GM12864 (cell line): ENCODE data around the gene DPYD.

Experiments
- DNase-seq: peaks from one replicate; pipeline ENCODE4 v3.0.0-alpha.2; 2011; ENCODE audit warnings: low read depth
- H3K4me3 ChIP-seq: 2 replicates; pipeline ENCODE4 v1.5.1; 2011; ENCODE audit warnings: mild to moderate bottlenecking, low read depth, low read length, control low read depth
- TF ChIP-seq, protein P1 (sequence below): IDR thresholded peaks from 2 replicates; pipeline ENCODE4 v1.5.1; 2011; ENCODE audit warnings: low read depth, mild to moderate bottlenecking, moderate library complexity, low read length, control low read depth, inconsistent platforms; ENCODE audit errors: missing control alignments

DPYD gene

GRCh38 chr1:97112442-97112841 lies 808.4 kb downstream of the DPYD start:
- DNase-seq: no peak
- TF ChIP-seq, protein P1, sequence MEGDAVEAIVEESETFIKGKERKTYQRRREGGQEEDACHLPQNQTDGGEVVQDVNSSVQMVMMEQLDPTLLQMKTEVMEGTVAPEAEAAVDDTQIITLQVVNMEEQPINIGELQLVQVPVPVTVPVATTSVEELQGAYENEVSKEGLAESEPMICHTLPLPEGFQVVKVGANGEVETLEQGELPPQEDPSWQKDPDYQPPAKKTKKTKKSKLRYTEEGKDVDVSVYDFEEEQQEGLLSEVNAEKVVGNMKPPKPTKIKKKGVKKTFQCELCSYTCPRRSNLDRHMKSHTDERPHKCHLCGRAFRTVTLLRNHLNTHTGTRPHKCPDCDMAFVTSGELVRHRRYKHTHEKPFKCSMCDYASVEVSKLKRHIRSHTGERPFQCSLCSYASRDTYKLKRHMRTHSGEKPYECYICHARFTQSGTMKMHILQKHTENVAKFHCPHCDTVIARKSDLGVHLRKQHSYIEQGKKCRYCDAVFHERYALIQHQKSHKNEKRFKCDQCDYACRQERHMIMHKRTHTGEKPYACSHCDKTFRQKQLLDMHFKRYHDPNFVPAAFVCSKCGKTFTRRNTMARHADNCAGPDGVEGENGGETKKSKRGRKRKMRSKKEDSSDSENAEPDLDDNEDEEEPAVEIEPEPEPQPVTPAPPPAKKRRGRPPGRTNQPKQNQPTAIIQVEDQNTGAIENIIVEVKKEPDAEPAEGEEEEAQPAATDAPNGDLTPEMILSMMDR: no peak
- no peak overlapping the region for H3K4me3 ChIP-seq

- no peak for DNase-seq
- no peak overlapping the region for H3K4me3 ChIP-seq
- TF ChIP-seq, protein P1: no peak
These were observed 812.7 kb downstream of the DPYD start for GRCh38 chr1:97108179-97108578.

DNA sequence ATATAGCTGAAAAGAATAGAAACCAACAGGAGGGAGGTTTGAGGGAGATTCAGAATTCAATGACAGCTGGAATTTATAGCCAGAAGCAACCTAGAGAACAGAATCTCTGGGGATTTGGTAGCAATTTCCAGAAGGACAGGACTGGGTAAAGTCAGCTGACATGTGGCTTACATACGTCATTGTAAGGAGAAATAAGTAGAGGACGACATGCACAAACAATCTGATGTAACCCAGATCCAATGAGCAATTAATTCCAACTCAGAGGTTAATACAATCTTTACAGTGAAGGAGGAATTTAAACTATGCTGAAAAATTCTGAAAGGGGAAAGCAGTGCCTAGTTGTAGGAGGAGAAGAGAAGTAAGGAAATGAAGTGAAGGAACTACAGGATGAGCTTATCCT lies 815.3 kb downstream of the DPYD start:
- no peak for DNase-seq
- H3K4me3 ChIP-seq: no peak overlapping the region
- TF ChIP-seq, protein P1: no peak

DNA sequence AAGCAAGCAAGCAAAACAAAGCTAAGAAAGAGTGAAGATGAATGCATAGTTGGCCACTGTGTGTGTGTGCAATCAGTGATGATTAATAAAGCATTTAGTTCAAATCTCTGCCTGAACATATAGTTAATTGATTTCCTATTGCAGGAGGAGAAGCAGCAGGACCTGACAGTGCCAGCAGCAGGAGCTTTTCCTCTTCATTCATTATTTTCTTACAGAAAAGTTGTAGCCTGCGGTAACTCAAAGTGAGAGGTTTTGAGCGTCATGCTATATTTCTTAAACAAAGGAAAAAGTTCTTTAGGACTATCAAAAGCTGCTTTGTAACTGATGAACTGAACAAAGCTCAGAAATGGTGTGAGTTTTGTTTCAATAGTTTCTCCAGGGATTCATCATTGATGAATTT lies 819.3 kb downstream of the DPYD start:
- TF ChIP-seq, protein P1: no peak
- DNase-seq: no peak
- no peak overlapping the region for H3K4me3 ChIP-seq

DNA sequence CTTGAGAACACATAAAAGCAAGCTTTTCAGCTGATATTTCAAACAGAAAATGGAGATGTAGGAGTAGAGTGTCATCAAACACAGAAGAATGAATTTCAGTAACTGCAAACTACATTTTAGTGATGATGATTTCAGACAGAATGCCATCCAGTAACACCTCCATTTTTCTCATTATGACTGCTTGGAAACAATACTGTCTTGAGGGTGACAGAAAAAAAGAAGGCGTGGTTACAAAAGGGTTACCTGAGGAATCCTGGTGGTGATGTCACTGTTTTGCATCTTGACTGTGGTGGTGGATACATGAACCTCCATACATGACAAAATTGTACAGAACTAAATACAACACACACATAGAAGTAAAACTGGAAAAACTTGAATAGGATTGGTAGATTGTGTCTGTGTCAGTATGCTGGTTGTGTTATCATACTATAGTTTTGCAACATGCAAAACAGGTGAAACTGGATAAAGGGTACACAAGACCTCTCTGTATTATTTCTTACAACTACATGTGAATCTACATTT lies 823.4 kb downstream of the DPYD start:
- TF ChIP-seq, protein P1: no peak
- no peak for DNase-seq
- H3K4me3 ChIP-seq: no peak overlapping the region

- TF ChIP-seq, protein P1: no peak
- no peak overlapping the region for H3K4me3 ChIP-seq
- no peak for DNase-seq
These were observed 825.1 kb downstream of the DPYD start for GRCh38 chr1:97095764-97096163.

DNA sequence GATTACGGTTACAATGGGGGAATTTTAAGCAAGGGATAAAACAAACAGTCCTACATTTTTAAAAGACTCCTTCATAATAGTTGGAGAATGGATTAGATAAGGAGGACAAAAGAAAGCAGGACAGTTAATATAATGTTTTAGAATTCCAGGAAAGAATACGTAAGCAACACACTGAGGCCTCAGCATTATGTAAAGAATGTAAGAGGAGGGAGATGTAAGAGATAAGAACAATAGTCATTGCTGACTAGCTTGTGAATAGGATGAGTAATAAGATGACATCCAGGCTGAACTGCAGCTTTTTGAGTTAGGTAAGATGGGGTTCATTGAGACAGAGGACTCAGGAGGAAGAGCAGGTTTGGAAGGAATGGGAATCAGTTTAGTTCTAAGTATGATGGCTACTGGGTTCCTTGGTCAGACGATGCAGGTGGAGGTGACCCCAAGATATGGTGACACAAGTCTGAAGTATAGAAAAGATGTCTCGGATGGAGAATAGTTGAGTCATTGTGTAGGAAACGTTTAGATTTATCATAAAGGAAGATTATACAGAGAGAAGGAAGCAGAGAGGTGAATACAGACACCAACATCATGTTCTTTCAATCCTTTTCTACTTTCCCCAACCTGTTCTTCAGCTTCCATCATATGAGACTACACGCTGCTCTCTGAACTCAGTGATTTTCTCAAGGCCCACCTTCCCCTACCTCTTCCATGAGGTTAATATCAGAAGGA lies 826.4 kb downstream of the DPYD start:
- TF ChIP-seq, protein P1: no peak
- no peak for DNase-seq
- H3K4me3 ChIP-seq: no peak overlapping the region
